GM12873 (cell line): ENCODE data around the gene GINS1.

Source experiments
- TF ChIP-seq, protein P1 (sequence below): IDR thresholded peaks from 2 replicates; pipeline ENCODE4 v1.5.1; 2012; ENCODE audit warnings: low read depth, mild to moderate bottlenecking, moderate library complexity, low read length, control low read depth; ENCODE audit not compliant: insufficient read depth; ENCODE audit errors: missing control alignments

GINS1 gene

DNA sequence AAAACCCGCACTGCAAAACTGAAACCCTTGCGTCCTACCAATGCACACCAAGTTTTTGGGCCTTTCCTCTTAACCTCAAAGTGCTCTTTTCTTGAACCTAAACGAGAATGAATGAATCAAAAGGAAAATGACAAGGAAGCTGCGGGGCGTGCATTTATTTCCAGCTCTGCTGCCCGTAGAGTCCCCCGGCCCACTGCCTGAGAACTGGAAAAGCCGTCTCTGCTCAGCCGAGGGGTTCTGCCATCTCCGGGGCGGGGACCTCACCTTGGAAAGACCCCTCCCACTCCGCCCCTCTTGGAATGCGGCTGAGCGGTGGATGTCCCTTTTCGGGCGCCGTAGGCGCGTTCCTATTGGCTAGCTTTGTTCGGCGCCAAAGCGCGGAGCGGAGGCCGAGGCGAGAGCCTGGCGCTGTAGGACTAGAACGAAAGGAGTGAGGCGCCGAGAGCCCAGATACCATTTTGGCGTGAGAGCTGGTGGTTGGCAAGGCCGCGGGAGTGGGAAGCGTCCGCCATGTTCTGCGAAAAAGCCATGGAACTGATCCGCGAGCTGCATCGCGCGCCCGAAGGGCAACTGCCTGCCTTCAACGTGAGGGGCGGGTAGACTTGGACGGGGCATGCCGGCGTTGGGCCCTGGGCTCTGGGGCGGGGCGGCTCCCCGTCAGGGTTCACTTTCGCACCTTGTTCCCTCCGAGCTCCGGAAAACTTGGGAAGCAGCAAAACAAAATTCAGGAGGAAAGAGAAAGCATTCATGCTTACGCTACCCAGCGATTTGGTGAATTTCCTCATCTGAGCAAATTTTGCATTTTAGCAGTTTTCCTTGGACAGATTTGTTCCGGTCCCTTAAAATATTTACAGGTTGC is at the start of gene GINS1:
Gene GINS1, plus strand, starts transcription at position 363 of the 859 bp plus-strand sequence. Its CDS starts 148 bp downstream, at position 511.
- TF ChIP-seq, protein P1, sequence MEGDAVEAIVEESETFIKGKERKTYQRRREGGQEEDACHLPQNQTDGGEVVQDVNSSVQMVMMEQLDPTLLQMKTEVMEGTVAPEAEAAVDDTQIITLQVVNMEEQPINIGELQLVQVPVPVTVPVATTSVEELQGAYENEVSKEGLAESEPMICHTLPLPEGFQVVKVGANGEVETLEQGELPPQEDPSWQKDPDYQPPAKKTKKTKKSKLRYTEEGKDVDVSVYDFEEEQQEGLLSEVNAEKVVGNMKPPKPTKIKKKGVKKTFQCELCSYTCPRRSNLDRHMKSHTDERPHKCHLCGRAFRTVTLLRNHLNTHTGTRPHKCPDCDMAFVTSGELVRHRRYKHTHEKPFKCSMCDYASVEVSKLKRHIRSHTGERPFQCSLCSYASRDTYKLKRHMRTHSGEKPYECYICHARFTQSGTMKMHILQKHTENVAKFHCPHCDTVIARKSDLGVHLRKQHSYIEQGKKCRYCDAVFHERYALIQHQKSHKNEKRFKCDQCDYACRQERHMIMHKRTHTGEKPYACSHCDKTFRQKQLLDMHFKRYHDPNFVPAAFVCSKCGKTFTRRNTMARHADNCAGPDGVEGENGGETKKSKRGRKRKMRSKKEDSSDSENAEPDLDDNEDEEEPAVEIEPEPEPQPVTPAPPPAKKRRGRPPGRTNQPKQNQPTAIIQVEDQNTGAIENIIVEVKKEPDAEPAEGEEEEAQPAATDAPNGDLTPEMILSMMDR, result no peak

GRCh38 chr20:25360631-25361286 is 46.7 kb upstream of the GINS1 start:
- TF ChIP-seq, protein P1, result no peak

DNA sequence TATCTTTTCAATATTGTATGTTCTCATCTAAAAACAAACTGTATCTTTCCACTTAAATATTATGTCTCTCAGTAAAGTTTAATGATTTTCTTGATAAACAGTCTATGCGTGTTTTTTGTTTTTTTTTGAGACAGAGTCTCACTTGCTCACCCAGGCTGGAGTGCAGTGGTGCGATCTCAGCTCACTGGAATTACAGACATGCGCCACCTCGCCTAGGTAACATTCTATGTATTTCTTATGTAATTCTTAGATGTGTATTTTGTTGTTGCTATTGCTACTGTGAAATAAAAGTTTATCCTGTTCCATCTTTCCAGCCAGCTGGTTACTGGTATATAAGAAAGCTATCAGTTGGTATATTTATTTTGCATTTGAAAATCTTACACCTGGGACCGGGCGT is 46.2 kb upstream of the GINS1 start:
- TF ChIP-seq, protein P1, result no peak

- TF ChIP-seq, protein P1, result no peak
These were observed 43.2 kb upstream of the GINS1 start for GRCh38 chr20:25364180-25364788.

GRCh38 chr20:25364879-25365699 is 42.4 kb upstream of the GINS1 start:
- TF ChIP-seq, protein P1, result no peak

- TF ChIP-seq, protein P1, result no peak
These were observed 38.9 kb upstream of the GINS1 start for GRCh38 chr20:25368526-25368925.
